GM21528 (cell line): ENCODE results near the gene PTER.

Experiments used
- ATAC-seq: cut with Tn5 transposase; IDR thresholded peaks from one replicate; pipeline ENCODE4 v1.9.1; 2021; ENCODE audit warnings: mild to moderate bottlenecking, moderate library complexity; ENCODE audit not compliant: unreplicated experiment, low FRiP score

The PTER gene

GRCh38 chr10:16466001-16466400 lies 29.2 kb downstream of the PTER start:
- ATAC-seq, result no peak

DNA sequence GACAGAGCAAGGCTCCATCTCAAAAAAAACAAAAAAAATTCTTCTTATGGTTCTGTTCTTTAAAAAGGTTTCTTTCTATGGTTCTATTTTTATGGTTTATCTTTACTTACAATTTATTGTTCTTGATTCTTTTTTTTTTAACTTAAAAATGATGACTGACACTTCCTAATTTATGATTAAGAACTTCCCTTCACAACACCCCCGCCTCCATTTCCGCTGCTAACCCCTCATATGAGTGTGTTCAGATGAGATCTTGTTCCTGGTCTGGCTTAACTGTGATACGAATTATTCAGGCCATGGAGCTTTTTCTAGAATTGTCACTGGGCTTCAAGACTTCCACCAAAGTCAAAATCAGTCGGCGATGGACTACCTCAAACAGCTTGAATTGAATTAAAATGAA lies 33.9 kb downstream of the PTER start:
- no peak for ATAC-seq

DNA sequence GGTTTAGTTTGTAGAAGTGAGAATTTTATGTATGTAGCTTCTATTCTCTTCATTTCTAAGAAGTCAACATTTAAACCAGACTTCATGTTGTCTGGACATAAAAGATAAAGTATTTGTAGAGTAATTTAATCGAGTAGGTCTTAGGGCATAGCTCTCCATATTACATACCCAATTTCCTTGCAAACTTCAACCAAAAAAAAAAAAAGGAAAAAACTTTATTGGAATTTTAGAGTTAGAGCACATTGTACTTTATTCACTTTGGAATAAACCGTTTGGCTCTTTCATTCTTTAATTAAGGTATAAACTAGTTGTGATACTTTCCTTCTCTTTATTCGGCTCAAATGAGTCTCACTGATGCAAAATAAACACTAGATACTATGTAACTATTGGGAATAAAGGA lies 36.0 kb downstream of the PTER start:
- ATAC-seq, result no peak

GRCh38 chr10:16477757-16478156 lies 40.9 kb downstream of the PTER start:
- no peak for ATAC-seq

DNA sequence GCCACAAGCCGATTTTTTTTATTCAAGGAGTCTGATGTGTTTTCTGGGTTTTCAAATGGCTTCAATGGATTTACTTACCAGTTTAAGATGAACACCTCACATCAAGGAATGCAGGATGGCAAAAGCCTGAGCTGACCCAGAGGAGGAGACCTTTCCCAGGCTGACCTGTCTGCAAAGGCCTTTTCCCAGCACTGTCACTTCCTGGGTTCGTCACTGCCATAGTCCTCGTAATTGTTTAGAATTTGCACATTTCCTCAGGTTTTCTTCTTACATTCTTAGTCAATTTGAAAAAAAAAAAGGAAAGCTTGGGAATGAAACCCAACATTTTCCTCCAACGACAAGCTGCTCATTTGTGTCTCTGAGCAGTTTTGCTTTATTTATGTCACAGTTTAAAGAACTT lies 42.0 kb downstream of the PTER start:
- no peak for ATAC-seq

DNA sequence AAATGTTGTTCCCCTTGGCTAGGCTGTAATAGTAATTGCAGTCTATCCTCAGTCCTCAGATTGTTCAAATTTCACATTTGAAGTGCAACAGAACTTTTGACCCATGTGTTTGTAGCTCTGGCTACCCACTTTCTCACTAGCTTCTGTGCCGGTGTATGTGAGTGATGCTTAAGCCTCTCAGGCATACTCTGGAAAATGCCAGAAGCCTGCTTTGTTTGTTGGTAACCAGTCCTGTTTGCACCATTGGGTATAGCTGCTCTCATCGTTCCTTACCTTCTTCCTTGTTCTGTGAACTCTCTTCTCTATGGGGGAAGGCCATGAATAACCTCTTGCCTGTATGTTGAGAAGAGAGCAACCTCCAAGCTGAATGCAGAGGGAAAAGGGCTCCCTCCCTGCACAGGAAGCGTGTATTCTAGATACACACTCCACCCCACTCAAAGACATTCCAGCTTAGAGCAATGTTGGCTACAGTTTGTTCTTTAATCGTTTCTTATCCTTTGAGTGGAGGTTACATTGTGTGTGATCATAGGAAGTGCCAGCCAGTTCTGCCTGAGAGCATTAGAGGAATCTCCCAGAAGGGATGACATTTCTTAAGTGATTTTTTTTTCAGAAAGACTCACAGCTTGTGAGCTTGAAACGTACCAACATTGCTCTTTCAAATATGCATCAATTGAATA lies 44.4 kb downstream of the PTER start:
- no peak for ATAC-seq

GRCh38 chr10:16483241-16483917 lies 46.6 kb downstream of the PTER start:
- no peak for ATAC-seq

DNA sequence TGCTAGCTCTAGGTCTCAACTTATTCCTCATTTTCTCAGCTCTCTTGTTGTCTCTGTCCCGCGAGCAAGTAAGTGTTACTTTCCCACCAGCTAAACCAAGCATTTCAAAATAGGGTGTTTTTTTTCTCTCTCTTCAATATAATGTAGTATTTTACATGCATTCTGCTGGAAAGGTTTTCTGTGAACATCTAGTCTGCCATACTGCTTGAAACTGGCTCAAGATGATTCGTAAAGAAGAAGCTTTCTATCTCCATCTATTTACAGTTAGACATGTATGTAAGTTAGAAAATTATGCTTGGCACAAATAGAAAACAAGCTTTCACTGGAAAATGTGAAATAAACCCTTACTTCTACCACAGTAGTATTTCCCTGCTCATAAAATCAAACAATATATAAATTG lies 53.7 kb downstream of the PTER start:
- no peak for ATAC-seq

- no peak for ATAC-seq
These were observed 55.1 kb downstream of the PTER start for GRCh38 chr10:16491933-16492332.

GRCh38 chr10:16493884-16494536 lies 57.2 kb downstream of the PTER start:
- ATAC-seq, result no peak

DNA sequence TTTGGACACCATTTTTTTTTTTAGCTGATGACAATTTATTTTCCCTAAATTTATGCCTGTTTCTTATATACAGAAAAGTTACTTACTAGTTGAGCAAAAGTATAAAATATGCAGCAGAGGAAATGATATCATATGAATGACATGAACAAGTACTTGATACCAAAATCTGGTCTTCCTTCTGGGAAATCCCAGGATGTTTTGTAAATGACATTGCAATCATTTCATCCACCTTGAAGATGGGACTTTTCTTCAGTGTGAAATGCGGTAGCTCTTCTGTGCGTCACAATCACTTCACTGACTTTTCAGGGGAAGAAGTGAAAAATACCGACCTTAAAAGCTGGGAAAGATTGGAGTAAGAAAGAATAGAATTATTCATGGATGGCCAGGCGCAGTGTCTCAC lies 61.1 kb downstream of the PTER start:
- ATAC-seq, result no peak

- ATAC-seq, result no peak
These were observed 68.4 kb downstream of the PTER start for GRCh38 chr10:16505161-16505560.

DNA sequence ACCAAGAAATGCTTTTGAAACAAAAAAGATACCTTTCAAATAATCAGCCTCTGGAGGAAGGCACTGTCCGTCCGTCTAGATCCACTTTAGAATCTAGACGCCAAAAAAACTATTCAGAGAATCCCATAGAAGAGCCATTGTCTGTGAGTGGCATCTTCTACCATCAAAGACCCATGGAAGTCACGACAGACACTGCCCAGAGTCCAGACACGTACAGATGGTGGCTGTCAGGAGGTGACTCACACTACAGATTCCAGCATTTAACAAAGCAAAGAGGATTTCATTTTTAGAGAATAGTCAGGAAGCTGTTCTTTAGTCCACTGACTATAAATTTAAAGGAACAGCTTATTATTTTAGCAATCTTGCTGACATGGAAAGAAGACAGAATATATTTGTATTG lies 73.2 kb downstream of the PTER start:
- no peak for ATAC-seq

GRCh38 chr10:16510843-16511242 lies 74.0 kb downstream of the PTER start:
- ATAC-seq, result no peak

DNA sequence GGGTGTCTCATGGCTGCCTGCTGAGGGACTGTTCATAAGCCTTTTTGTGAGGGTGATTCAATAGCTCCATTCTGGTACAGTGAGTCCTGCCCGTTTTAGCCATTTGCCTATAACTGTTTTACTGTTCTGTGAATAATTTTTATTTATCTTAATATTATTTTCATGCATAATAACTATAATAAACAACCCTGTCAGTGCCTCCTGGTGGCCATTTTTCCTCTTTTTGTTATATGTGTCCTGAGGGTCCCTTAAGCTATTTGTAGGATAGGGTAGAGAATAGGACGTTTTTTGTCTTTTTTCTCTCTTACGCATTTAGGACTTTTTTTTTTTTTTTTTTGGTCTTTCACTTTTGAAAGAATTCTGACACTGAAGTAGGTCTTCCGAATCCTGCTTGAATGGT lies 82.0 kb downstream of the PTER start:
- no peak for ATAC-seq

DNA sequence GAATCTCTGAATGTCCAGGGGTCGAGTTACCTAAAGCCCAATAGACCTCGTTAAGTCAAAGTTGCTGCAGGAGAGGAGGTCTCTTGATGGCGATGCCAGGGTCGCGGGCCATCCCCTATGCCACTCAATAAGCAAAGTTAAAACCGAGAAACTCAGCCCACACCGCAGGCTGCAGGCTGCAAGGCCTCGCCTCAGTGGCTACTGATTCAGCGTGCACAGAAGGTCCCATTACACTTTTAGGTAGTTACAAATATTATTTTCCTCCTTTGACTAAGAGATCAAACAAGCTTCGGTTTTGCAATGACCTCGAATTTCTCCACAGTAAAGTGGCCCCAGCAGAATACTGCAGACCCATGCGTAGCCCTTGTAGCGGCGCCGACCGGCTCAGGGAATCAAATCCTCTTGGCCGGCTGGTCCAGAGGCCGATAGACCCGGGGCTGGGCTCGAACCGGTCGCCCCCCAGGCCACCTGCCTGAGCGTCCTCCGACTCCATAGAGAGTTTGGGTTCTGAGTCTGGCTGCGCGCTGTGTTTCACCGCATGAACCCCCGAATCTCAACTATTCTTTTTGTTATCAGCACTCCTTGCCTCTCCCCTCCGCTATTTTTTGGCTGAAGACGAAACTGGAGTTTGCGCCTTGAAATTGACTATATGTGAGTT lies 82.6 kb downstream of the PTER start:
- no peak for ATAC-seq

GRCh38 chr10:16519908-16520861 lies 83.4 kb downstream of the PTER start:
- peak; percentile 42 for ATAC-seq

DNA sequence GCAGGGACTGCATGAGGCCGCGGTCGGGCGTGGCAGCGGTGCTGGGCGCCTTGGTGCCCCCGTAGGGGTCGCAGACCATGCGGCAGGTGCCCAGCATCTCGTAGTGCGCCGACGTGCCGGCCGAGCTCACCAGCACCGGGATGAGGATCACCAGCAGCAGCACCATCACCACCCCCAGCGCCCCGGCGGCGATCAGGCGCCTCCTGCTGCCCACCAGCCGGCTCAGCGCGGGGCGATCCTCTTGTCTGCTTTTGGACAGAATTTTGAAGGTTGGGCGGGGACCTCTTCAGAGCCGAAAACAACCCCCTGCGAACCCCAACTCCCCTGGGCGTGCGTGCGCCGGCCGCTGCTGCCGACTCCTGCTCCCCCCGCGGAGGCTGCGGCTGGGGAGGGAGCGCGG lies 84.1 kb downstream of the PTER start:
- peak; percentile 62 for ATAC-seq

DNA sequence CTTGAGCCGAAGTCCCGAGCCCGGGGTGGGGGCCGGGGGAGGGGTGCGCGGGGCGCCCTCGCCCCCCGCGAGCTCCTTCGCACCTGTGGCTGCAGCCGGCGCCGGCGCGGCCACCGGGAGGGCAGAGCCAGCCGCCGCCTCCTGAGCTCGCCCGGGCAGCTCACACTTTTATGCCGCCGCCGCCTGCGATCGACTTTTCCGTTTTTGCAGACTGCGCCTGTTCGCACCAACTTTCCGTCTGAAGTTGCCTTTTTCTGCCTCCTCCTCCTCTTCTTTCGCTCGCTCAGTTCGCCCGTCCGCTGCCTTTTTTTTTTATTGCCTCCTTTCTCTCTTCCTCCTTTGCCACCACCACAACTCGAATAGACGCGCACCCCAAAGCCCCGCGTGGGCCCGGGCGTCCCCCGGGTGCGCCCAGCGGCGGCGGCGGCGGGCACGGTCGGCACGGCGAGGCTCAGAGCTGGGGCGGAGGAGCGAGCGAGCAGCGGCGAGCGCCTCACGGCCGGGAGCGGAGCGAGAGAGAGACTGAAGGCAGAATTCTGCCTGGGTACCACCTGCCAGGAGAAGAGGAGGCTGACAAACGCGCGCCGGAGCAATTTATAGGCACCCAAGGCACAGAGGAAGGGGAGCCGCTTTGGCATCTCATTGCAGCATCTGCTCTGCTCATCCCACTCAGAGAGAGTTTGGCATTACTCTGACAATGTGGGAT lies 84.7 kb downstream of the PTER start, which contains the start of gene C1QL3:
TSS of gene C1QL3 (minus strand) at position 569 of the 706 bp plus-strand sequence. CDS start 814 bp downstream, outside the sequence.
- ATAC-seq, result peak; percentile 46

DNA sequence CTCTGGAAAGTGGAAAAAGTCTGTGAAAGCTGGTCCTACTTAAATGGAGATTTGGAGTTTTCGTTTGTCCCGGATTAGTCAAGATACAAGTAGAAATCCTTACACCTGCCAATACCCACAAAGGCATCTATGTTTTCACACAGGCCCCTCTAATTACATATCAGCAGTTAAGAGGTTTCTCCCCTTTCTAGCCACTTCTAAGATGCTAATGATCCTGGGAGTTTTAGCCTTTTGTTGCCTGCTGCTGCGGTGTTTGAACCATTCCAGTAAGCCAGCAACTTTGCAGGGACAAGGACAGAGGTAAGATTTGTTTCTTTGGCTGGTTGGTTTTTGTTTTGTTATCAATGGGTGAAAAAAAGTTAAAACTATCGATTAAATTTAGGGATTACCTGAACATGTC lies 90.6 kb downstream of the PTER start:
- no peak for ATAC-seq
